H7 (cell line): ENCODE measurements around the gene RNF213. TPM values are rescaled to one million over a fixed set of nuclear protein-coding genes. Genes with fewer than 3 reads are reported as not detected.
"Not testable (repeated sequence)": the region's sequence is repeated elsewhere in the genome, so short reads cannot be mapped to it uniquely, and the experiment has no call there.

ENCODE experiments used
- DNase-seq: peaks from one replicate; pipeline ENCODE4 v3.0.0; 2012
- H3K27me3 ChIP-seq: 2 replicates; pipeline ENCODE4 v1.6.0; 2011; ENCODE audit warnings: mild to moderate bottlenecking, low read length; ENCODE audit not compliant: control insufficient read depth, insufficient read depth
- H3K36me3 ChIP-seq: replicated peaks from 2 replicates; pipeline ENCODE4 v1.5.1; 2011; ENCODE audit warnings: low read length; ENCODE audit not compliant: control insufficient read depth, insufficient read depth
- H3K4me3 ChIP-seq: 2 replicates; pipeline ENCODE4 v1.5.1; 2011; ENCODE audit warnings: low read depth, mild to moderate bottlenecking, control low read depth, low read length, moderate library complexity; ENCODE audit not compliant: insufficient read depth
- total RNA-seq: library from RNA; depleted of rRNA; stranded (reverse); fragments of >200 nt; shearing (Covaris generic); gene quantifications from 2 replicates; pipeline ENCODE4 v1.2.3, GENCODE V29; 2014

The RNF213 gene
- total RNA-seq, 1 experiment from 2014 or later = 29.4 TPM

DNA sequence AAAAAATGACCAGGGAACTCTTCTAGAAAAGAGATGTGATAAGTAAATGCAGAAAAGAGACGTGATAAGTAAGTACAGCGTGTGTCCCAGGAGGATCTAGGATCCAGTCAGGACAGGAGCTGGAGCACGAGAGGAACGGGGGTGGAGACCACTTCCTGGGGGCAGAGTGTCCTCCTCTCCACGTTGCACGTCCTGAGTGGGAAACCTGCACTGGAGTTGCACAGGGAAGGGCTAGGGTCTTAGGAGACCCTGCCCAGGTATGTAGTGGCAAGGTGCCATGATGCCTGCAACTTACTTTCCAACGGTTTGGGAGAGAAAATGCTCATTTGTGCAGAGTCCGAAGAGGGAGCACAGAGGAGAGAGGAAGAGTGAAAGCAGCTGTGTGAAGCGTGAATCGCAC is 55.8 kb downstream of the RNF213 start:
- Histone ChIP-seq H3K27me3 (no peaks in the 10 kb centered on the region), H3K4me3 (no peak overlapping the region), H3K36me3 (peaks cover 10% of the 10 kb centered on the region)
- no peak for DNase-seq

DNA sequence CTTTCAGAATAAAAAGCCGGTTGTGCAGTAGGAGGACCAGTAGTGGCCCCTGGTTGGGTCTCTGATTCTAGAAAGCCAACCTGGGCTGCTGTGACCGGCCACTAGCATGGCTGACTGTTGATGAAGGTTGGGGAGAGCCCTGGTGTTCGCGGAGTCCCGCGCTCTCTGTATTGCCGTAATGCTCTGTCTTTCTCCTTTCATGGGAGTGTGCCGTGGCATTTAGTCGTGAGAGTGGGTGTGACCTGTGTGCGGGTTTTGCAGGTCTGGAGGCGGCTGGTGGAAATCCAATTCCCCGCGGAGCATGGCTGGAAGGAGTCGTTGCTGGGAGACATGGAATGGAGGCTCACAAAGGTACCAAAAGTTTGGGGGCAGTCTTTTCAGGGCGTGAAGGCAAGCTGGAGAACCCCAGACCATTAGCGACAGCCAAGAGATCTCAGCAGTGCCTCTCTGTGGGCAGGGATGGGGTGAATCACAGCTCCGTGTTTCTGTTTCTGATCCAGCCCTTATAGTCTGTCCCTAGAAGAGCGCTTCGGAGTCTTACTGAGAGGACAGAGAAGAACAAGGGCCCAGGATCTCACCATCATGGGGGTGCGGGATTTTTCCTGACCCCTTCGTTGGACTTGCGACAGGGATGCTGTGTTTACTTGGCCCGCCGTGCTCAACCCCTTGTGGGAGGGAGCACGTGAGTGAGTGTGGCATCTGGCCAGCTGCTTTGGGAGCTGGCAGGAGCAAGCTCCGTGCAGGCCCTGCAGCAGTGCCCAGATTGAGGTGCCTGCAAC is 56.5 kb downstream of the RNF213 start:
- Histone ChIP-seq H3K36me3 (peaks cover 10% of the 10 kb centered on the region), H3K4me3 (no peak overlapping the region), H3K27me3 (no peaks in the 10 kb centered on the region)
- DNase-seq = no peak

DNA sequence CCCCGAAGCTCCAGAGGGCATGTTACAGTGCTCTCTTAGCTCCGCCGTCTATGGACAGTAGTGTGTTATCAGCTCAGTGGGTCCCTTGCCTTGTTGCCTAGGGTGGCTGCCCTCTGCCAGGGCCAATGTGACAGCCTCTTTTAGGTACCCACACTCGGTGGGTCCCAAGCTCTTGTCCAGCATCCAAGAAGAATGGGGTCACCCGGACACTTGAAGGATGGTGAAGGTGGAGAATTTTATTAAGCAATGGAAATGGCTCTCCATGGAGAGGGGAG is 57.0 kb downstream of the RNF213 start:
- no peak overlapping the region for H3K4me3 ChIP-seq
- DNase-seq = no peak
- H3K27me3 ChIP-seq = no peaks in the 10 kb centered on the region
- peaks cover 10% of the 10 kb centered on the region for H3K36me3 ChIP-seq

DNA sequence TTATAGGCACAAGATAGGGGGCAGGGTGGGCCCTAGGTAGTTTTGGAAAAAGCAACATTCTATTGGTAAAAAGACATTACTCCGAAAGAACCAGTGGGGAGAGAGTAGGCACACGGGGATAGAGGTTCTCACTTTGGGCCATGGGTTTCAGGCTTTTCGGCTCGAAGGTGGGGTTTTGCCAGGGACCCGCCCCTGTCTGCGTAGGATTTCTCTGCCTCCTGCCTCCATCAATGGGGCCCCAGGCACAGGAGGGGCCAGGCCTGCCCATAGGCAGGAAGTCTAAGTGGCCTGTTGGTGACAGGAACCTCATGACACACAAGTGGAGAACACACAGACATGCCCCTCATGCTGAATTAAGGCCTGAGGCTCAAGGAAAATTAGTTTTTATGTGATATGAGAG is 57.5 kb downstream of the RNF213 start:
- no peak overlapping the region for H3K4me3 ChIP-seq
- H3K36me3 ChIP-seq = peaks cover 8% of the 10 kb centered on the region
- no peak for DNase-seq
- no peaks in the 10 kb centered on the region for H3K27me3 ChIP-seq

DNA sequence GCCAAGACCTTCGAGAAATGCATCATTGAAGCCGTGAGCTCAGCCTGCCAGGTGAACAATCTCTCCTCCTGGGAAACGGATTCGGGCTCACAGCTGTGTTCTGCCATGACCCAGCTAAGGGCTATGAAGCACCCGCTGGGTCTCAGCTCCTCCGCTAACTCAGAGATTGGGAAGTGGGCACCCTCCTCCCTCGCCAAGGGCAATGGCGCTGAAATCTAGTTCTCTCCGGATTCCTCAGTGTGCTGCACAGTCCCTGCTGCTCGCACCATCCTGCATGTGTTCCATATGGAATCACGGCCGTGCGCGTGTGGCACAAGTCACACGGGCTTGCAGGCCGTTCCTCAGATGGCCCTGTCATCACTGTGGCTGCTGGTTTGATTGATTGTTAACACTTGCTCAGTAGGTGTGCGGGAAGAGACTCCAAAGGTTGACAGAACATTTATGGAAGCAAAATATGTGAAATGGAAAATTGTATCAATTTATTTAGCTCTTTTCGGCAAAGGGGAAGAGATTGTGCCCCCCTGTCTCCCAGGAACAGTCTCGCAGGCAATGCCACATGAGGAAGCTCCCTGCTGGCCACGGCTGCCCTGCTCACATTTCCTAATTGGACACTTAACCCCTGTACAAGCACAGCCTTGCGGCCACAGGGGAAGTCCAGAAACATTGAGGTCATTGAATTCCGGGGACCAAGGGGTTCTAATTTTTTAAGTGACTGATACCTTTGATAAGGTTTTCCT is 58.8 kb downstream of the RNF213 start:
- DNase-seq = no peak
- Histone ChIP-seq H3K36me3 (peaks cover 8% of the 10 kb centered on the region), H3K4me3 (no peak overlapping the region), H3K27me3 (no peaks in the 10 kb centered on the region)

DNA sequence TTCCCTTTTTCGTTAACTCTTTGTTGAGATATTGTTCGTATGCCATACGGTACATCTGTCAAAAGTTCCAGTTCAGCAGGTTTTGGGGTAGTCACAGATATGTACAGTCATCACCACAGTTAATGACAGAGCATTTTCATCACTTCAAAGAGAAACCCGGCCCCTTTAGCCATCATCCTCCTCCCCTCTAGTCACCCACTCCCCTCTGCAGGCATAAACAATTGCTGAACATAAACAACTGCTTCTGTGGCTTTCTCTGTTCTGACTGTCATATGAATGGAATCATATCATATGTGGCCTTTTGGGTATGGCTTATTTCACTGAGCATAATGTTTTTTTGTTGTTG is 59.3 kb downstream of the RNF213 start:
- no peak for DNase-seq
- no peaks in the 10 kb centered on the region for H3K27me3 ChIP-seq
- no peak overlapping the region for H3K4me3 ChIP-seq
- H3K36me3 ChIP-seq = peaks cover 8% of the 10 kb centered on the region

DNA sequence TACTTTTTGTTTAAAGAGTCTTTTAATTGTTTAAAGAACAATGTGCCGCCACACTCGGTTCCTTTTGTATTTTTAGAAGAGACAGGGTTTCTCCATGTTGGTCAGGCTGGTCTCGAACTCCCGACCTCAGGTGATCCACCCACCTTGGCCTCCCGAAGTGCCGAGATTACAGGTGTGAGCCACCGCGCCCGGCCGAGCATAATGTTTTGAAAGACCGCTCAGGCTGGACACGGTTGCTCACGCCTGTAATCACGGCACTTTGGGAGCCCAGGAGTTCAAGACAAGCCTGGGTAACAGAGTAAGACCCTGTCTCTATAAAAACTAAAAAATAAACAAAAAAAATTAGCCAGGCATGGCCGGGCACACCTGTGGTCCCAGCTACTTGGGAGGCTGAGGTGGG is 59.8 kb downstream of the RNF213 start:
- DNase-seq = no peak
- Histone ChIP-seq H3K4me3 (no peak overlapping the region), H3K36me3 (peaks cover 10% of the 10 kb centered on the region), H3K27me3 (no peaks in the 10 kb centered on the region)

DNA sequence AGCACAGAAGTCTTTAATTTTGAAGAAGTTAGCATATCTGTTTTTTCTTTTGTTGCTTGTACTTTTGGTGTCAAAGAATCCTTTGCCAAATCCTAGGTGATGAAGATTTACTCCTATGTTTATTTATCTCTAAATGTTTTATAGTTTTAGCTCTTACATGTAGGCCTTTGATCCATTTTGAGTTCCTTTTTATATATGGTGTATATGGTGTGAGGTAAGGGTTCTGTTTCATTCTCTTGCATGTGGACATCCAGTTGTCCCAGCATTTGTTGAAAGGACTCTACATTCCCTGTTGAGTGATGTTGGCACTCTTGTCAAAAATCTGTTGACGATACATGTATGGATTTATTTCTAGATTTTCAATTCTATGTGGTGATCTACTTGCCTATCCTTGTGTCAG is 62.2 kb downstream of the RNF213 start:
- no peaks in the 10 kb centered on the region for H3K27me3 ChIP-seq
- DNase-seq = no peak
- no peak overlapping the region for H3K4me3 ChIP-seq
- H3K36me3 ChIP-seq = peaks cover 12% of the 10 kb centered on the region

DNA sequence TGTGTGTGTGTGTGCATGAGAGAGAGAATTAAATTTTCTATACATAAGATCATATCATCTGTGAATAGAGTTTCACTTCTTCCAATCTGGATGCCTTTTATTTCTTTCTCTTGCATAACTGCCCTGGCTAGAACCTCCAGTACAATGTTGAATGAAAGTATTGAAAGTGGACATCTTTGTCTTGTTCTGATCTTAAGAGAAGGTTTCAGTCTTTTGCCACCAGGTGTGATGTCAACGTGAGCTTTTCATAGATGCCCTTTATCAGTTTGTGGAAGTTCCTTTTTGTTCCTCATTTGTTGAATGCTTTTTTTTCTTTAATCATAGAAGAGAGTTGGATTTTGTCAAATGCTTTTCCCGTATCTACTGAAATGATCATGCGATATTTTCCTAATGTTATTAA is 63.3 kb downstream of the RNF213 start:
- no peak for DNase-seq
- Histone ChIP-seq H3K4me3 (no peak overlapping the region), H3K36me3 (peaks cover 13% of the 10 kb centered on the region), H3K27me3 (no peaks in the 10 kb centered on the region)

DNA sequence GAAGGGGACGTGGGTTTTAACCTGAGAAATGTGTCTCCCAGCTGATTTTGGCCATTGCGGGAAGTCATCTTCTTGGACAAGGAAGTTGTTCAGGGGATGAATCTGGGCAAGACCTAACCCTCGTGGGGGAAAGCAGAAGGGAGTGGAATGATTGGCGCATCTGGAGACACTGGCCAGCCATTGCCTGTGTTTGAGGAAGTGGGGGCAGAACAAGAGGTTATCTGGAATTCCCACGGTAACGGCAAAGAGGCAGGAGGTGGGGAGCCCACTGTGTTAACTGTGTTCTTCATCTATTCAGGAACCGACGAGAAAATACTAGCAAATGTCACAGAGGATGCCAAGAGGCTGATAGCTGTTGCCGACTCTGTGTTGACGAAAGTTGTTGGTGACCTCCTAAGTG is 66.9 kb downstream of the RNF213 start:
- Histone ChIP-seq H3K4me3 (no peak overlapping the region), H3K36me3 (peaks cover 15% of the 10 kb centered on the region), H3K27me3 (no peaks in the 10 kb centered on the region)
- no peak for DNase-seq

DNA sequence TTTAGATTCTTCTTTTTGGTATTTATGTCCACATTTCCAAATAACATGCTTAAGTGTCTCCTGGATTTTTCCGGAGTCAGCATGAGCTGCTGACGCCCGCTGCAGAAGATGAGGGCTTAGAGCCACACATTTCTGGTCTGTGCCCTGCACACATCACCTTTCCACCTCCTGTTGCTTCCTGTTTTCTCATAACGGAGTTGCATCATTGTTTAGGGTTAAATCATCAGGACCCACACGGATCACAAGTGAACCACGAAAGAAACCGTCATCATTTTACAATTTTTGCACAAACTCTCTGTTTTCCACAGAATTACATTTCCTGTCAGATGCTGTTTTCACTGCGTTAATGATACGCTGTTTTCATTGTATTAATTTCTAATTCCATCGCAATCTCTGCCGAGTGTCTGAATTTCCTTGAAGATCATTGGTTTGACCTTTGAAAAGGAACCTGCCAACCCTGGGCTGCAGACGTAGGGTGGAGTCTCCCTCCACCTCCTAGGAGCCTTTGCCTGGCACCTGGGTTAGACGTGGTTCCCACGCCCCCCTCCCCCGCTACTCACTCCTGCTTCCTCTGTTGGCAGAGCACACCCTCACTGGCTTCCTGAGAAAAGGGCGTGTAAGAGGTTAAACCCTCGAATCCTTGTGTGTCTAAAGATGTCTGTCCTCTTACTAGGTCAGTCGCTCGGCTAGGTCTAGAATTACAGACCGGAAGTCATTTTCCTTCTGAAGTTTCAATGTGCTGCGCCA is 68.2 kb downstream of the RNF213 start:
- H3K36me3 ChIP-seq = peaks cover 15% of the 10 kb centered on the region
- no peak for DNase-seq
- no peak overlapping the region for H3K4me3 ChIP-seq
- H3K27me3 ChIP-seq = no peaks in the 10 kb centered on the region

DNA sequence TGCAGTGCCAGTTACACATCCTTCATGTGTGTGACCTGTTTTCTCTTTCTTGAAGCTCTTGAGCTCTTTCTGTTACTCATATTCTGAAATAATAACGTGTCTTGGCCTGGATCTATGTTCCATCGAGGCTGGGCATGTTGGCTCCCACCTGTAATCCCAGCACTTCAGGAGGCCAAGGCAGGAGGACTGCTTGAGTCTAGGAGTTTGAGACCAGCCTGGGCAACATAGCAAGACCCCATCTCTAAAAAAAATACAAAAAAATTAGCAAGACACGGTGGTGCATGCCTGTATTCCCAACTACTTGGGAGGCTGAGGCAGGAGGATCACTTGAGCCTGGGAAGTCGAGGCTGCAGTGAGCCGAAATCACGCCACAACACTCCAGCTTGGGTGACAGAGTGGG is 68.8 kb downstream of the RNF213 start:
- DNase-seq, H3K4me3 ChIP-seq, H3K27me3 ChIP-seq: not testable (repeated sequence)
- H3K36me3 ChIP-seq = peaks cover 20% of the 10 kb centered on the region

DNA sequence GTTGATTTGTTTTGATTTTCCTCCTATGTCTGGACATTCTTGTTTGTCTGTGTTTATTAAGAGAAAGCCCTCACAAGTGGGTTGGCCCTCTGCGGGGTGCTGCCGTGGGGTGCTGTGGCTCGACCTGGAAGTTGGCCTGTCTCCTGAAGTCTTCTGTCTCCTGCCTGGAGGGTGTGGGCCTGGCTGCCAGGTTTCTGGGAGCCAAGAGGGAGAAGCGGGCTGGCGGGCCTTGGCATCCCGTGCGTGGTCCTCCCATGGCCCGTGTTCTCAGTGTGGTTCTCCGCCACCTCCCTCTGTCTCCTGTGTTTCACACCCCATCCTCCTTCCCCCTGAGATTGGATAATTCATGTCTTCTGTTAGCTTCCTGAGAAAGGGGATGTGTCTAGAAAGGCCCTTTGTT is 69.6 kb downstream of the RNF213 start:
- H3K27me3 ChIP-seq = no peaks in the 10 kb centered on the region
- DNase-seq = no peak
- no peak overlapping the region for H3K4me3 ChIP-seq
- H3K36me3 ChIP-seq = peaks cover 17% of the 10 kb centered on the region

DNA sequence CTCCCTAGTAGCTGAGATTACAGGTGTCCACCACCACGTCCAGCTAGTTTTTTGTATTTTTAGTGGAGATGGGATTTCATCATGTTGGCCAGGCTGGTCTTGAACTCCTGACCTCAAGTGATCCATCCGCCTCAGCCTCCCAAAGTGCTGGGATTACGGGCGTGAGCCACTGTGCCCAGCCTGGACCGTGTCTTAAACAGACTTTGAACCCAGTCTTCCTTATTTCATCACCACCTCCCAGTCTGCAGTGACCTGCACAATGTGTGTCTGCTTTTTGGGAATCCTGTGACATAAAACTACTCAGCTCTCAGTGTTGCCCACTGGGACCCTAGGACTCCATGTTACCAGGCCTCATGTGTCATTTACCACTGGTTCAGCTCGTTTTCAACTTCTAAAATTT is 70.3 kb downstream of the RNF213 start:
- DNase-seq, H3K4me3 ChIP-seq, H3K27me3 ChIP-seq: not testable (repeated sequence)
- H3K36me3 ChIP-seq = peaks cover 18% of the 10 kb centered on the region

DNA sequence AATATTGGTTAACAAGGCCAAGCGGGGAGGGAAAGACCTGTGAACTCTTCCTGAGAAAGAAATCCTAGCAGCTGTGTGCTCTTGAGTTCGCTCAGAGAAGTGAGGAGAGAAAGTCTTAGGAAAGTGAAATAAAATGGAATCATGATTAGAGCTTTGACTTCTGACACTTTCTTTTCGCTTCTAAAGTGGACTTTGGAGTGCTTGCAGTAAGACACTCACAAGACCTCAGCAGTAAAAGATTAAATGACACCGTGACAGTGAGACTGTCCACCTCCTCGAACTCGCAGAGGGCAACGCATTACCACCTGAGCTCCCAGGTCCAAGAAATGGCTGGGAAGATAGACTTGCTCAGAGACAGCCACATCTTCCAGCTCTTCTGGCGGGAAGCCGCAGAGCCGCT is 71.2 kb downstream of the RNF213 start:
- H3K27me3 ChIP-seq = no peaks in the 10 kb centered on the region
- no peak for DNase-seq
- no peak overlapping the region for H3K4me3 ChIP-seq
- peaks cover 22% of the 10 kb centered on the region for H3K36me3 ChIP-seq
